Activated CD4-positive, alpha-beta memory T cell treated with anti-CD3 and anti-CD28 coated beads, Interleukin-2, amount 10 ng/mL, durations not matched to agents 7 days and 5 days (primary cell): ENCODE data around the gene CPNE9. TPM values are rescaled to one million over a fixed set of nuclear protein-coding genes. Genes with fewer than 3 reads are reported as not detected.

ENCODE experiments used
- CTCF ChIA-PET: fragments of 350-600 bp; sonication (Branson Sonifier 250); formaldehyde crosslinking; loops from one replicate; lab custom pipeline; 2021; ENCODE audit warnings: antibody characterized with exemption, inconsistent platforms; lab: Charles Lee
- POLR2A ChIA-PET: fragments of 350-600 bp; sonication (Branson Sonifier 250); formaldehyde crosslinking; loops from one replicate; lab custom pipeline; 2021; ENCODE audit warnings: antibody characterized with exemption; lab: Charles Lee
- DNase-seq: peaks from one replicate; pipeline ENCODE4 v3.0.0-alpha.2; 2020
- H3K27ac Mint-ChIP-seq: one replicate; pipeline ENCODE4 v1.8.0; 2021; ENCODE audit warnings: mild to moderate bottlenecking, mixed read lengths
- H3K27me3 Mint-ChIP-seq: one replicate; pipeline ENCODE4 v1.8.0; 2021; ENCODE audit warnings: mixed read lengths
- H3K36me3 Mint-ChIP-seq: one replicate; pipeline ENCODE4 v1.8.0; 2021; ENCODE audit warnings: low read depth, mixed read lengths
- H3K4me1 Mint-ChIP-seq: one replicate; pipeline ENCODE4 v1.8.0; 2021; ENCODE audit warnings: mixed read lengths
- H3K4me3 Mint-ChIP-seq: one replicate; pipeline ENCODE4 v1.8.0; 2021; ENCODE audit warnings: mild to moderate bottlenecking, mixed read lengths
- H3K9me3 Mint-ChIP-seq: one replicate; pipeline ENCODE4 v1.8.0; 2021; ENCODE audit warnings: mixed read lengths
- total RNA-seq, 2 experiments: library from RNA; stranded (reverse); gene quantifications; one replicate each; pipeline ENCODE4 v1.2.3, GENCODE V29; 2021

CPNE9 gene
- total RNA-seq, 2 experiments from 2014 or later = 0.33 TPM; not detected in 1

DNA sequence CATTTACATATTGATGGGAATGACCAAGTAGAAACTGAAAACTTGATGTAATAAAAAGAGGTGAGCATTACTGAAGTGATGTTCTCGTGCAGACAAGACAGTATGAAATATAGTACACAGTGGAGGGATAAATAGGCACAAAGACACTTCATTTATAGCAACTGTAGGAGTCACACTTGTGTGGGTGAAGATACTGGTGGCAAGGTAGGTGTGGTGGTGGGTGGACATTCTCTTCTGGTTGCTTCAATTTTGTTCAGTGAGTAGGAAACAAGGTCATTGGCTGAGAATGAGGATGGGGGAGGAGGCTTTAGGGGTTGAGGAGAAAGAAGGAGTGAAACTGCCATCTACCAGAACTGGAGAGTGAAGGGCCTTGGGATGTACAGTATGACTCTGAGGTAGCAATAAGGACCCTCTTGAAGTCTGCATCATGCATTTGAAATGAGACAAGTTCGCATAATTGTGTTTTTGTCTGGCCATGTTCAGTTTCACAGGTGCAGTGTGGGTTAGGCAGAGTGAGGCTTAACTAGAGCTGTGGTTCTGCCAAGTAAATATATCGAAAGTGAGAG is 6.6 kb downstream of the CPNE9 start:
- no peaks in the 10 kb centered on the region for H3K36me3 Mint-ChIP-seq
- POLR2A ChIA-PET = no interaction called here
- H3K4me3 Mint-ChIP-seq = no peak overlapping the region
- H3K27me3 Mint-ChIP-seq = peaks cover 21% of the 10 kb centered on the region
- H3K9me3 Mint-ChIP-seq = no peaks in the 10 kb centered on the region
- no peak overlapping the region for H3K27ac Mint-ChIP-seq
- DNase-seq = no peak
- CTCF ChIA-PET = no interaction called here
- H3K4me1 Mint-ChIP-seq = peaks cover 2% of the 10 kb centered on the region

GRCh38 chr3:9712415-9712814 is 8.8 kb downstream of the CPNE9 start:
- ChIA-PET CTCF (interaction anchor here (1.4 to 2.1 kb wide), 2 partner anchors 9 to 15 kb away, joined by 3 to 5 read pairs; no protein-coding TSS in a partner anchor), POLR2A (no interaction called here)
- Mint-ChIP-seq H3K36me3 (no peaks in the 10 kb centered on the region), H3K9me3 (no peaks in the 10 kb centered on the region), H3K4me3 (no peak overlapping the region), H3K27me3 (peaks cover 12% of the 10 kb centered on the region), H3K27ac (no peak overlapping the region), H3K4me1 (peaks cover 2% of the 10 kb centered on the region)
- DNase-seq = no peak

- ChIA-PET POLR2A (no interaction called here), CTCF (no interaction called here)
- Mint-ChIP-seq H3K27ac (no peak overlapping the region), H3K36me3 (no peaks in the 10 kb centered on the region), H3K4me1 (peaks cover 2% of the 10 kb centered on the region), H3K4me3 (no peak overlapping the region), H3K9me3 (no peaks in the 10 kb centered on the region), H3K27me3 (peaks cover 15% of the 10 kb centered on the region)
- DNase-seq = no peak
Measured at GRCh38 chr3:9713142-9713541, 9.5 kb downstream of the CPNE9 start.

GRCh38 chr3:9715136-9715535 is 11.5 kb downstream of the CPNE9 start:
- Mint-ChIP-seq H3K27me3 (peaks cover 15% of the 10 kb centered on the region), H3K4me3 (no peak overlapping the region), H3K9me3 (no peaks in the 10 kb centered on the region), H3K36me3 (no peaks in the 10 kb centered on the region), H3K27ac (no peak overlapping the region), H3K4me1 (peaks cover 2% of the 10 kb centered on the region)
- POLR2A ChIA-PET = no interaction called here
- no peak for DNase-seq
- CTCF ChIA-PET = interaction anchor here (3.6 kb wide), 1 partner anchor 13 kb away, joined by 19 read pairs; no protein-coding TSS in a partner anchor

- CTCF ChIA-PET = interaction anchor here (1.0 to 3.6 kb wide), 3 partner anchors 12 to 217 kb away, joined by 3 to 19 read pairs (median 3); partner anchors contain the start of gene CRELD1
- Mint-ChIP-seq H3K9me3 (no peaks in the 10 kb centered on the region), H3K27me3 (peaks cover 15% of the 10 kb centered on the region), H3K4me3 (no peak overlapping the region), H3K4me1 (peaks cover 2% of the 10 kb centered on the region), H3K36me3 (no peaks in the 10 kb centered on the region), H3K27ac (no peak overlapping the region)
- peak; percentile 40 for DNase-seq
- POLR2A ChIA-PET = no interaction called here
Measured at GRCh38 chr3:9715764-9716437, 12.3 kb downstream of the CPNE9 start.

GRCh38 chr3:9716801-9717555 is 13.3 kb downstream of the CPNE9 start:
- H3K36me3 Mint-ChIP-seq = no peaks in the 10 kb centered on the region
- DNase-seq = no peak
- H3K27ac Mint-ChIP-seq = no peak overlapping the region
- CTCF ChIA-PET = interaction anchor here (1.1 to 3.6 kb wide), 2 partner anchors 11 to 216 kb away, joined by 3 to 19 read pairs; partner anchors contain the start of gene CRELD1
- no peak overlapping the region for H3K4me3 Mint-ChIP-seq
- H3K9me3 Mint-ChIP-seq = no peaks in the 10 kb centered on the region
- H3K4me1 Mint-ChIP-seq = peaks cover 2% of the 10 kb centered on the region
- POLR2A ChIA-PET = no interaction called here
- peaks cover 15% of the 10 kb centered on the region for H3K27me3 Mint-ChIP-seq

DNA sequence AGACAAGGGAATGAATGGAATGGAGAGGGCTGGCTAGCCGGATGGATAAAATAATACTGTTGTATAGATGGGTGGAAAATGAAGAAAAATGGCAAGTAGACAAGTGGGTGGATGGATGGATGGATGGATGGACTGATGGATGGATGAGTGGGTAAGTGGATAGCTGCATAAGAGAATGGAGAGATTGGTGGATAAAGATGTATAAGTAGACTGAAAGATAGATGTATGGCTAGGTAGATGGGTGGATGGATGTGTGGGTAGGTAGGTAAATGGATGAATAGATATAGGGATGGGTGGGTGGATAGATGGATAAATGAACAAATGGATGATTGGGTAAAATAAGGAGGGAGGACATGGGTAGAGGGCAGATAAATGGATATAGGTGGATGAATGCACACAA is 13.9 kb downstream of the CPNE9 start:
- peaks cover 15% of the 10 kb centered on the region for H3K27me3 Mint-ChIP-seq
- no peak overlapping the region for H3K4me3 Mint-ChIP-seq
- H3K27ac Mint-ChIP-seq = no peak overlapping the region
- ChIA-PET CTCF (interaction anchor here (0.8 kb wide), 1 partner anchor 10 kb away, joined by 4 read pairs; no protein-coding TSS in a partner anchor), POLR2A (no interaction called here)
- no peaks in the 10 kb centered on the region for H3K36me3 Mint-ChIP-seq
- no peaks in the 10 kb centered on the region for H3K9me3 Mint-ChIP-seq
- peaks cover 2% of the 10 kb centered on the region for H3K4me1 Mint-ChIP-seq
- no peak for DNase-seq

DNA sequence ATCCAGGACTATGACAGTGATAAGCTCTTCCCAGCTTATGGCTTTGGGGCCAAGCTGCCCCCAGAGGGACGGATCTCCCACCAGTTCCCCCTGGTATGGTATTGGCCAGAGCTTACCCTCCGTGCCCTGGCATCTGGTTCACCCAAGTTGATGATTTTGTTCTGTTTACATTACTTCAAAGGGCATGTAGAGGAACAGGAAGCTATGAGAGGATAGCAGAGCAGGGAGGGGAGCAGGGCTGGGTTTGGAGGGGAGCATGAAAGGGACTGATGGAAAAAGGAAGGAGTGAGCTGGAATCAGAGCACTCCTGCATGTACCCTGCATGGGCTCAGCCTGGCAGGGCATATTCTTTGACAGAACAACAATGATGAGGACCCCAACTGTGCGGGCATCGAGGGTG is 14.5 kb downstream of the CPNE9 start:
- POLR2A ChIA-PET = interaction anchor here (1.0 kb wide), 1 partner anchor 38 kb away, joined by 3 read pairs; no protein-coding TSS in a partner anchor
- H3K4me3 Mint-ChIP-seq = no peak overlapping the region

DNA sequence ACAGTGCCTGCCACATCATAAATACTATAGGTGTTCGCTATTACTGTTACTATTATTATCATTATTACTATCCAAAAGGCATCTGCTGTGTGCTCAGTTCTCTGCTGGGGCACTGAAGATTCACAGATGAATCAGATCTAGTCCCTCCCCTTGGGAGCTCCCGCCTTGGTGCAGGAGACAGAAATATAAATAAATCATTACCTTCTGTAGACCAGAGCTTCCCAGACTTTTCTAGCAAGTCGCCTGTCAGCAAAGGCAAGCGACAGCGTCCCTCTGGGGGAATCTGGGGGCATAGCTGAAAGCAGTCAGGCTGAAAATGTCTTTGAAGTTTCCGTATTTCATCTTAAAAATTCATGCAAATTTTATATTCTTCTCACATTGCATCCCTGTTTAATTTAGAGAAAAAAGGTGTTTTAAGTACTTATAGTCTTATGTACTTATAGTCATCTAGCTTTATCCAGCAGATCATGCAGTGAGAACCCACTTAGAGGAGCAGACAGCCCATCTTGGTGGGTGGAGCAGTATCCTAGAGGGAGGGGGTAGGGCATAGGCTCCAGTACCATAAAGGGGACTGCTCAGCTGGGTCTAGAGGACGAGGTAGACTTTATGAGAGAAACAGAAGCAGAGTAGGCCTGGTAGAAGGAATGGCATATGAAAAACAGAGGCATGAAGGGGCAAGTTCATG is 17.5 kb downstream of the CPNE9 start:
- Mint-ChIP-seq H3K4me1 (no peaks in the 10 kb centered on the region), H3K36me3 (no peaks in the 10 kb centered on the region), H3K4me3 (no peak overlapping the region), H3K27ac (no peak overlapping the region), H3K9me3 (no peaks in the 10 kb centered on the region), H3K27me3 (peaks cover 14% of the 10 kb centered on the region)
- ChIA-PET CTCF (interaction anchor here (0.8 to 3.3 kb wide), 3 partner anchors 9 to 219 kb away, joined by 3 to 14 read pairs (median 3); partner anchors contain the start of gene BRPF1), POLR2A (interaction anchor here (2.1 kb wide), 1 partner anchor 10 kb away, joined by 6 read pairs; the partner anchor contains the start of gene BRPF1)
- no peak for DNase-seq

More for the DNA sequence above, 14.5 kb downstream of the CPNE9 start:
- H3K4me1 Mint-ChIP-seq = peaks cover 2% of the 10 kb centered on the region
- H3K27ac Mint-ChIP-seq = no peak overlapping the region
- H3K27me3 Mint-ChIP-seq = peaks cover 16% of the 10 kb centered on the region
- CTCF ChIA-PET = interaction anchor here (0.8 kb wide), 1 partner anchor 9 kb away, joined by 4 read pairs; no protein-coding TSS in a partner anchor
- no peaks in the 10 kb centered on the region for H3K9me3 Mint-ChIP-seq
- H3K36me3 Mint-ChIP-seq = no peaks in the 10 kb centered on the region
- DNase-seq = no peak

- no peak for DNase-seq
- no peaks in the 10 kb centered on the region for H3K36me3 Mint-ChIP-seq
- POLR2A ChIA-PET = interaction anchor here (2.1 kb wide), 1 partner anchor 10 kb away, joined by 6 read pairs; the partner anchor contains the start of gene BRPF1
- H3K27ac Mint-ChIP-seq = no peak overlapping the region
- CTCF ChIA-PET = interaction anchor here (0.8 to 3.3 kb wide), 3 partner anchors 10 to 220 kb away, joined by 3 to 14 read pairs (median 3); partner anchors contain the start of gene BRPF1
- H3K4me1 Mint-ChIP-seq = peaks cover 3% of the 10 kb centered on the region
- H3K27me3 Mint-ChIP-seq = peaks cover 14% of the 10 kb centered on the region
- H3K9me3 Mint-ChIP-seq = no peaks in the 10 kb centered on the region
- H3K4me3 Mint-ChIP-seq = no peak overlapping the region
Measured at GRCh38 chr3:9721700-9722060, 18.0 kb downstream of the CPNE9 start.

GRCh38 chr3:9725775-9726515 is 22.3 kb downstream of the CPNE9 start:
- peaks cover 30% of the 10 kb centered on the region for H3K4me1 Mint-ChIP-seq
- peaks cover 6% of the 10 kb centered on the region for H3K27me3 Mint-ChIP-seq
- DNase-seq = no peak
- no peak overlapping the region for H3K27ac Mint-ChIP-seq
- H3K36me3 Mint-ChIP-seq = no peaks in the 10 kb centered on the region
- POLR2A ChIA-PET = interaction anchor here (1.5 kb wide), 1 partner anchor 363 kb away, joined by 4 read pairs; the partner anchor contains the start of gene THUMPD3
- CTCF ChIA-PET = interaction anchor here (2.3 kb wide), 1 partner anchor 223 kb away, joined by 17 read pairs; no protein-coding TSS in a partner anchor
- H3K4me3 Mint-ChIP-seq = no peak overlapping the region
- H3K9me3 Mint-ChIP-seq = no peaks in the 10 kb centered on the region
